Right lobe of liver (tissue), 6 donors: Measurements from ENCODE around the gene NYAP1. TPM values are rescaled to one million over a fixed set of nuclear protein-coding genes. Genes with fewer than 3 reads are reported as not detected.
"Not testable (repeated sequence)": the region's sequence is repeated elsewhere in the genome, so short reads cannot be mapped to it uniquely, and the experiment has no call there.

Experiments
- ATAC-seq, 4 donors: fragments of 200-7000 bp; cut with Tn5 transposase; one replicate each; pipeline ENCODE4 v1.9.1; 2020; ENCODE audit warnings: mild to moderate bottlenecking in 4 of 4, moderate library complexity in 4 of 4
- DNase-seq, 3 donors: peaks; one replicate each; pipeline ENCODE4 v3.0.0-alpha.2; 2020
- H3K27ac ChIP-seq, 3 donors: fragments of 200-600 bp; one replicate each; pipeline ENCODE4 v1.8.0; 2022
- H3K27me3 ChIP-seq, 2 donors: fragments of 200-600 bp; one replicate each; pipeline ENCODE4 v1.8.0; 2022
- H3K36me3 ChIP-seq, 4 donors: fragments of 200-600 bp; sonication (generic) in 1 of 4; one replicate each; pipeline versions ENCODE4 v1.5.1 to v1.8.0; 2017 to 2022; ENCODE audit warnings: control low read depth in 1 of 4
- H3K4me1 ChIP-seq, 4 donors: fragments of 200-600 bp; sonication (generic) in 1 of 4; one replicate each; pipeline versions ENCODE4 v1.5.1 to v1.8.0; 2017 to 2022; ENCODE audit warnings: control low read depth in 1 of 4
- H3K4me3 ChIP-seq, 3 donors: fragments of 200-600 bp; one replicate each; pipeline ENCODE4 v1.8.0; 2022
- H3K9me3 ChIP-seq, 4 donors: fragments of 200-600 bp; sonication (generic) in 1 of 4; one replicate each; pipeline versions ENCODE4 v1.5.1 to v1.8.0; 2017 to 2022; ENCODE audit warnings: control low read depth in 1 of 4
- POLR2A ChIP-seq: fragments of 450-650 bp; IDR thresholded peaks from one replicate; pipeline ENCODE4 v1.6.1; 2017; ENCODE audit warnings: antibody characterized with exemption, mild to moderate bottlenecking
- WGBS: methylation state at CpG from one replicate; pipeline ENCODE4 v1.1.6; 2018; ENCODE audit warnings: low coverage, low lambda C conversion rate; ENCODE audit not compliant: insufficient coverage; ENCODE audit errors: missing lambda C conversion rate; 5-methylcytosine and 5-hydroxymethylcytosine counted together
- intact Hi-C, 2 donors: fragments of 100-400 bp; cut with DNase I; formaldehyde crosslinking; loops; one replicate each; pipeline versions ENCODE4 v1.11.2 to v1.14.1; 2022
- total RNA-seq, 6 experiments: library from RNA; depleted of rRNA in 2 of 6; stranded (reverse); fragments of >200 nt in 2 of 6; fragmentation: NEBNext Ultra II Directional in 3 of 6; extraction: Animal tissue kit (Norgen Biotek cat#: 25700) in 3 of 6; gene quantifications; one replicate each; pipeline versions ENCODE4 v1.1.0 to v1.2.4, GENCODE V29; 2016 to 2023
- TF ChIP-seq, protein P1 (sequence below), 4 donors: fragments of 200-600 bp in 3 of 4; fragments of 450-650 bp in 1 of 4; IDR thresholded peaks; one replicate each; pipeline versions ENCODE4 v1.5.1 to v1.8.0; 2016 to 2022; ENCODE audit warnings: antibody characterized with exemption in 4 of 4, mild to moderate bottlenecking in 2 of 4
- donor health status: DM: no; HTN: yes; CAD: no.
- donor health status: DM: no; HTN: no; CAD: no.
- donor health status: DM: no; HTN: no; CAD: no.
- donor health status: DM: no; HTN: yes; CAD: no.
- donor health status: DM: no; HTN: yes; CAD: no.

Gene NYAP1
- total RNA-seq, 6 experiments from 2014 or later, result 0.06 to 0.74 (median 0.32) TPM

DNA sequence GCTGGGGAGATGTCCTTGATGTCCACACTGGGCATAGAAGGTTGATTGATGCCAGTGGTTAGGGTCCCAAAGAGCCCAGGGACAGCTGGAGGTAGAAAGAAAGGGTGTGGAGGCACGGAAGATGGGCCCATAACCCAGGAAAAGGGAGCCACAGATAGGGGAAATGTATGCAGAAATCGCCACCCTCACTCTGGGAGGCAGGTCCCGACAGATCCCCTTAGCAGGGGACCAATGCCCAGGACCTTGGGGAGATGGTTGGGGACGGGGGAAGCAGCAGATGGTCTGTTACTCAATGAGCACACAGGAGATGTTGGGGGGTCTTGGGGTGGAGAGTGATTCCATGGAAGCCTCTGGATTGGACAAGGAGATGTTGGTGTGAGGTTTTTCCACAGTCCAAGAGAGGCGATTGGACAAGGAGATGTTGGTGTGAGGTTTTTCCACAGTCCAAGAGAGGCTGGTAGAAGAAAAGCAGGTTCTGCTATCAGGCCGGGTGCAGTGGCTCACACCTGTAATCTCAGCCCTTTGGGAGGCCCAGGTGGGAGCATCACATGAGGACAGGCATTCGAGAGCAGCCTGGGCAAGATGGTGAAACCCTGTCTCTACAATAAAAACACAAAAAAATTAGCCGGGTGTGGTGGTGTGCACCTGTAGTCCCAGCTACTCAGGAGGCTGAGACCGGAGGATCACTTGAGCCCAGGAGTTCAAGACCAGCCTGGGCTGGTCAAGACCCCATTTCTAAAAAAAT is 40.5 kb upstream of the NYAP1 start:
- no peaks in the 10 kb centered on the region for H3K9me3 ChIP-seq
- H3K36me3 ChIP-seq, result no peaks in the 10 kb centered on the region
- TF ChIP-seq, protein P1, sequence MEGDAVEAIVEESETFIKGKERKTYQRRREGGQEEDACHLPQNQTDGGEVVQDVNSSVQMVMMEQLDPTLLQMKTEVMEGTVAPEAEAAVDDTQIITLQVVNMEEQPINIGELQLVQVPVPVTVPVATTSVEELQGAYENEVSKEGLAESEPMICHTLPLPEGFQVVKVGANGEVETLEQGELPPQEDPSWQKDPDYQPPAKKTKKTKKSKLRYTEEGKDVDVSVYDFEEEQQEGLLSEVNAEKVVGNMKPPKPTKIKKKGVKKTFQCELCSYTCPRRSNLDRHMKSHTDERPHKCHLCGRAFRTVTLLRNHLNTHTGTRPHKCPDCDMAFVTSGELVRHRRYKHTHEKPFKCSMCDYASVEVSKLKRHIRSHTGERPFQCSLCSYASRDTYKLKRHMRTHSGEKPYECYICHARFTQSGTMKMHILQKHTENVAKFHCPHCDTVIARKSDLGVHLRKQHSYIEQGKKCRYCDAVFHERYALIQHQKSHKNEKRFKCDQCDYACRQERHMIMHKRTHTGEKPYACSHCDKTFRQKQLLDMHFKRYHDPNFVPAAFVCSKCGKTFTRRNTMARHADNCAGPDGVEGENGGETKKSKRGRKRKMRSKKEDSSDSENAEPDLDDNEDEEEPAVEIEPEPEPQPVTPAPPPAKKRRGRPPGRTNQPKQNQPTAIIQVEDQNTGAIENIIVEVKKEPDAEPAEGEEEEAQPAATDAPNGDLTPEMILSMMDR (IDR thresholded peaks at IDR 0.05), result no peak
- TF ChIP-seq POLR2A, result no peak
- ATAC-seq, result no peak
- H3K27ac ChIP-seq, result no peak overlapping the region
- H3K4me1 ChIP-seq, result peaks cover 0 to 15% (median 0%) of the 10 kb centered on the region in 4 donors
- intact Hi-C loops, result no loop called here
- H3K4me3 ChIP-seq, result no peak overlapping the region
- DNase-seq, result peak in 2 of 3 donors; percentile 8 to 27
- H3K27me3 ChIP-seq, result no peaks in the 10 kb centered on the region
- 93% methylated on average over 5 of the region's 9 CpGs for WGBS

DNA sequence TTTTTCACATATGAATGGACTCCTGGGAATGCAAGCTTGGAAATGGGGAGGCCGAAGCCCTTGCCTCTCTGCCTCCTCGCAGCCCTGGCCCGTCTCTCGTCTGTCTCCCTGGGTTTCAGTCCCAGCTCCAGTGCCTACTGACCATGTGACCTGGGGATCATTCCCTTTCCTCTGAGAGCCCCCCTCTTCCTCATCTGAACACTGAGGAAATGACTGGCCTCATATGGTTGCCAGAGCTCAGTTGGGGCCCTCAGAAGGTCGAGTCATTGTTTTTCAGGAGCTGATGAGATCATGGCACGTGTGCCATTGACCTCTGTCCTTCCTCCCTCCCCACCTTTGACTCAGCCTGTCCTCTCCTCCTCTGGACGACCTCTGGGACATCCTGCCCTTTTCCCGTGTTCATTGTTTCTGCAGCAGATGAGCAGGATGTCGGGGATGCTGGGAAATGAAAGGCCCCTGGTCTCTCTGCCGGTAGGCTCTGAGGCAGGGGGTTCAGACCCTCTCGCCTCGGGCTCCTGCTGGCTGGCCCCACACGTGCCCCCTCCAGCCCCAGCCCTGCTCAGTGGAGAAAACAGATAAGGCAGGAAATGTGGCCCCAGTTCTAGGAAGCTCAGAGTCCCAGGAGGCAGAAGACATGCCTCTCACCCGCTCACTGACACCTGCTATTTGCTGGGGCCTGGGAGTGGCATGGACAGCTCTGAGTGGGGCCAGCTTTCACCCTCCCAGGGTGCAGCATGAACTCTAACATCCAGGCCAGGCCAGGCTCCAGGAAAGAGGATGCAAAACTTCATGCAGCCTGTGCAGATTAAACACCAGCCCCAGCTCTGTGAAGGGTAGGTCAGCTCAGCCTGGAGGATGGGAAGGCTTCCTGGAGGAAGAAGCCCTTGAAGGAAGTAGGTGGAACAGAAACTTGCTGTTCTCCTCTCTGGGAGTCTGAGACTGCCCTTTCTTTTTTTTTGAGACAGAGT is 39.1 kb upstream of the NYAP1 start:
- Histone ChIP-seq H3K36me3 (no peaks in the 10 kb centered on the region), H3K9me3 (no peaks in the 10 kb centered on the region), H3K27ac (peak overlapping the region; percentile 67 to 74 (median 72)), H3K4me1 (peaks cover 0 to 15% (median 0%) of the 10 kb centered on the region in 4 donors), H3K4me3 (no peak overlapping the region), H3K27me3 (no peaks in the 10 kb centered on the region)
- ATAC-seq, result peak; percentile 82 to 90 (median 86)
- peak; percentile 67 to 73 (median 72) for DNase-seq
- intact Hi-C loops, result no loop called here
- TF ChIP-seq, protein P1 (IDR thresholded peaks at IDR 0.05), result no peak
- peak; percentile 37 for TF ChIP-seq POLR2A
- 5% methylated on average over 5 of the region's 14 CpGs for WGBS

DNA sequence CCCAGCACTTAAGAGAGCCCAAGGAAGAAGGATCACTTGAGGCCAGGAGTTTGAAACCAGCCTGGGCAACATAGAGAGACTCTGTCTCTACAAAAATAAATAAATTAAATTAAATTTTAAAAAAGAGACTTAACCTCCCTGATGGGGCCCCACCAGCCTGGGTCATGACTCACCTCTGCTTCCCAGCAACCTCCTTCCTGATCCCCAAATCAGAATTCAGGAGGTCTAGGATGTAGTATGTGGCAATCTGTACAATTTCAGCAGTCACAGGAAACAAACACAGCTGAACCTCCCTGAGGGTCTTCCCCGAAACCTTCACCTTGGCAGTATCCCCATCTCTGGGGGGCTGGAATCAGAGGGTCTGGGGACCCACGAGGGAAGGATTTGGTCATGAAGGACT is 37.7 kb upstream of the NYAP1 start:
- H3K4me3 ChIP-seq, result no peak overlapping the region
- H3K27me3 ChIP-seq, result no peaks in the 10 kb centered on the region
- TF ChIP-seq, protein P1 (IDR thresholded peaks at IDR 0.05), result no peak
- no peak for TF ChIP-seq POLR2A
- no peaks in the 10 kb centered on the region for H3K9me3 ChIP-seq
- WGBS, result 49% methylated on average over 2 of the region's 2 CpGs
- H3K27ac ChIP-seq, result peak overlapping the region in 1 of 3 donors; percentile 33
- intact Hi-C loops, result no loop called here
- DNase-seq (no peak), ATAC-seq (no peak)
- peaks cover 0 to 21% (median 0%) of the 10 kb centered on the region in 4 donors for H3K4me1 ChIP-seq
- no peaks in the 10 kb centered on the region for H3K36me3 ChIP-seq

DNA sequence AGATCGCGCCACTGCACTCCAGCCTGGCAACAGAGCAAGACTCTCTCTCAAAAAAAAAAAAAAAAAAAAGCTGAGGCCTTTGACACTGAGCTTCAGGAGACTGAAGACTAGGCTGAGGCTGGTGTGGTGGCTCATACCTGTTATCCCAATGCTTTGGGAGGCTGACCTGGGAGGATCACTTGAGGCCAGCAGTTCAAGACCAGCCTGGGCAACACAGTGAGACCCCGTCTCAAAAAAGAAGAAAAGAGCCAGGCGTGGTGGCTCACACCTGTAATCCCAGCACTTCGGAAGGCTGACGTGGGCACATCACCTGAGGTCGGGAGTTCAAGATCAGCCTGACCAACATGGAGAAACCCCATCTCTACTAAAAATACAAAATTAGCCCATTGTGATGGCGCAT is 36.4 kb upstream of the NYAP1 start:
- ATAC-seq, H3K9me3 ChIP-seq, intact Hi-C loops, H3K27me3 ChIP-seq, DNase-seq, H3K4me3 ChIP-seq, H3K36me3 ChIP-seq, H3K27ac ChIP-seq: not testable (repeated sequence)
- 100% methylated on average over 3 of the region's 8 CpGs for WGBS
- H3K4me1 ChIP-seq, result peaks cover 0 to 21% (median 0%) of the 10 kb centered on the region in 4 donors
